Measurements from ENCODE around the gene OPCML. TPM values are rescaled to one million over a fixed set of nuclear protein-coding genes. Genes with fewer than 3 reads are reported as not detected.

The OPCML gene
- total RNA-seq, 4 donors from 2014 or later, result 0.06 to 0.83 (median 0.24) TPM

DNA sequence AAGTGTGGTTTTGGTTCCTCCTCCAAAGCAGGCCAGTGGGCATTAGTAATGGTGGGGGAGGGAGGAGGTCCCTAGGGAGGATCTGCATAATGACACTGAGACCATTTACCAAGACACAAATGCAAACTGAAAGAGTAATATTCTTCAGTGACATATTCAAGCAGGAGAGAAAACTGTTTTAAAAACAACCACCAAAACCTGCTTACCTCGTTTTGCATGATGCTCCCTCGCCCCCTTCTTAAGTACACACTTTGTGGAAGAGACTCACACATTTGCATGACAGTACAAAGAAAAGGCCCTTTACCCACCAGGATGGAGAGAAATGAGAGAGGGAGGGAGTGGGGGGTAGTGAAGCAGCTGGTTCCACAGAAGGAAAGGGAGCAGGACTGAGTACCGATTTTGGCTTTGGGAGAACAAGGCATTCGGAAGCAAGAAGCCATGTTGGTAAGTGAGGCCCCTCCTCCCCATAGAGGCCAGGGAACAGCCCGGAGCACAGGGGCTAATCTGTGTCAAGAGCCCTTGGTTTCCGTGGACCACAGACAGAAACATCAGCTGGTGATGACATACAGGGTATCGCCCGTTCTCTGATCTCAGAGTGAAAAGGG is 13.0 kb upstream of the OPCML start:
- 76% methylated on average over 6 of the region's 8 CpGs for WGBS
- no peaks in the 10 kb centered on the region for H3K4me1 ChIP-seq
- no peak overlapping the region for H3K4me3 ChIP-seq
- H3K9me3 ChIP-seq, result no peaks in the 10 kb centered on the region
- no peaks in the 10 kb centered on the region for H3K36me3 ChIP-seq
- TF ChIP-seq POLR2AphosphoS5 (IDR thresholded peaks at IDR 0.05), result no peak
- no peak for TF ChIP-seq POLR2A (IDR thresholded peaks at IDR 0.05; ENCODE audit: low read depth)
- no peak for TF ChIP-seq EP300 (IDR thresholded peaks at IDR 0.05)
- TF ChIP-seq, protein P1, sequence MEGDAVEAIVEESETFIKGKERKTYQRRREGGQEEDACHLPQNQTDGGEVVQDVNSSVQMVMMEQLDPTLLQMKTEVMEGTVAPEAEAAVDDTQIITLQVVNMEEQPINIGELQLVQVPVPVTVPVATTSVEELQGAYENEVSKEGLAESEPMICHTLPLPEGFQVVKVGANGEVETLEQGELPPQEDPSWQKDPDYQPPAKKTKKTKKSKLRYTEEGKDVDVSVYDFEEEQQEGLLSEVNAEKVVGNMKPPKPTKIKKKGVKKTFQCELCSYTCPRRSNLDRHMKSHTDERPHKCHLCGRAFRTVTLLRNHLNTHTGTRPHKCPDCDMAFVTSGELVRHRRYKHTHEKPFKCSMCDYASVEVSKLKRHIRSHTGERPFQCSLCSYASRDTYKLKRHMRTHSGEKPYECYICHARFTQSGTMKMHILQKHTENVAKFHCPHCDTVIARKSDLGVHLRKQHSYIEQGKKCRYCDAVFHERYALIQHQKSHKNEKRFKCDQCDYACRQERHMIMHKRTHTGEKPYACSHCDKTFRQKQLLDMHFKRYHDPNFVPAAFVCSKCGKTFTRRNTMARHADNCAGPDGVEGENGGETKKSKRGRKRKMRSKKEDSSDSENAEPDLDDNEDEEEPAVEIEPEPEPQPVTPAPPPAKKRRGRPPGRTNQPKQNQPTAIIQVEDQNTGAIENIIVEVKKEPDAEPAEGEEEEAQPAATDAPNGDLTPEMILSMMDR (IDR thresholded peaks at IDR 0.05), result no peak
- peaks cover 0 to 20% (median 0%) of the 10 kb centered on the region in 4 donors for H3K27me3 ChIP-seq
- H3K27ac ChIP-seq (replicated peaks in 1 of 4), result no peak overlapping the region
- no peak for DNase-seq (ENCODE audit: extremely low spot score)
- intact Hi-C loops (cut with DNase I), result no loop called here

DNA sequence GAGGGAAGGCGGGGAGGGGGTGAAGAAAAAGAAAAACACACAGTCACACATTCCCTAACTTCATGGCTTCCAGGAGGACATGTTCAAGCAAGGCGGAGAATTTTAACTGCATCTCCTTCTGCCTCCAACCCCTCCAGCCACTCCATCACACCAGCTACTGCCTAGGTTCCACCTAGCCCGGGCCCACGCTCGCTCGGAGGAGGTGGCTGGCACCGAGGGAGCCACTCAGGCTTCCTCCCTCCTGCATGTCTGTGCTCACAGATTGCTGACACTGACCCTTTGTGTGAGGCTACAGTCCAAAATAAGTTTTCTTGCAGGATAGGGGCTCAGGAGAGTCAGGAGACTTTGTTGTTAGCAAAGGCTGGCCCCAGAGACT is 9.4 kb upstream of the OPCML start:
- no peak overlapping the region for H3K4me3 ChIP-seq
- H3K9me3 ChIP-seq, result no peaks in the 10 kb centered on the region
- no peak for DNase-seq (ENCODE audit: extremely low spot score)
- peaks cover 0 to 17% (median 0%) of the 10 kb centered on the region in 4 donors for H3K27me3 ChIP-seq
- no peaks in the 10 kb centered on the region for H3K36me3 ChIP-seq
- no peaks in the 10 kb centered on the region for H3K4me1 ChIP-seq
- WGBS, result 68% methylated on average over 6 of the region's 7 CpGs
- TF ChIP-seq EP300 (IDR thresholded peaks at IDR 0.05) (no peak), POLR2A (IDR thresholded peaks at IDR 0.05; ENCODE audit: low read depth) (no peak), POLR2AphosphoS5 (IDR thresholded peaks at IDR 0.05) (no peak)
- TF ChIP-seq, protein P1 (IDR thresholded peaks at IDR 0.05), result no peak
- H3K27ac ChIP-seq (replicated peaks in 1 of 4), result no peak overlapping the region
- intact Hi-C loops (cut with DNase I), result no loop called here

DNA sequence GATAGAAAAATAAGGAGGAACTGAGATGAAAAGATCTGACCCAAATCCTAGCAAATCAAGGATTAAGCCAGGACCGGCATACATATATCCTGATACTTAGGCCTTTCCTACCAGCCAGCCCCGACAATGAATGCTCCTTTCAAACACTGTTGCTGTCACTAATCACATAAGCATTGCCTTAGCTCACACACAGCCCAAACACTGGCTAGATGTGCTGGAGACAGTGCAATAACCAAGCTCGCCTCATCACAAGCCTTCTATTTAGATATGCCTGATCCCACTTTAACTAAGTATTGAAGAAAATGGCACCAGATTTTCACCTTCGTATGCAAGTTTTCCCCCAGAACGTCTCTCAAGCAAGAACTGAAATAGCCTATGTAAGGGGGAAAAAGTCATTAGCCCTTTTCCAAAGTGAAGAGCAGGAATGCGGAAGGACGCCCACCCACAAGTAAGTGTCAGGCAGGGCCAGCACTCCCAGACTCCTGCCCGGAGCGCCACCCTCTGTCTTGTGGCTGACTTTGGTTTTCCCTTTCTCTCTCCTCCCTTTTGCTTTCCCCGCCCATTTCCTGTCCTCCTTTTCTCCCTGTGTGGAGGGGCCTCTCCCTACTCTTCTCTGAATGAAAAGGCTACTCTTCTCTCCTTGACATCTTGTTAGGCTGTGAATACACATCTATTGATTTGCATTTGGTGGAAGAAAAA is 8.9 kb upstream of the OPCML start:
- Histone ChIP-seq H3K4me3 (no peak overlapping the region), H3K4me1 (no peaks in the 10 kb centered on the region), H3K27me3 (peaks cover 0 to 13% (median 0%) of the 10 kb centered on the region in 4 donors), H3K27ac (replicated peaks in 1 of 4) (no peak overlapping the region), H3K9me3 (no peaks in the 10 kb centered on the region), H3K36me3 (no peaks in the 10 kb centered on the region)
- DNase-seq (ENCODE audit: extremely low spot score), result no peak
- intact Hi-C loops (cut with DNase I), result no loop called here
- TF ChIP-seq POLR2A (IDR thresholded peaks at IDR 0.05; ENCODE audit: low read depth), result no peak
- no peak for TF ChIP-seq EP300 (IDR thresholded peaks at IDR 0.05)
- no peak for TF ChIP-seq POLR2AphosphoS5 (IDR thresholded peaks at IDR 0.05)
- TF ChIP-seq, protein P1 (IDR thresholded peaks at IDR 0.05), result no peak
- WGBS, result 61% methylated on average over 10 of the region's 10 CpGs

DNA sequence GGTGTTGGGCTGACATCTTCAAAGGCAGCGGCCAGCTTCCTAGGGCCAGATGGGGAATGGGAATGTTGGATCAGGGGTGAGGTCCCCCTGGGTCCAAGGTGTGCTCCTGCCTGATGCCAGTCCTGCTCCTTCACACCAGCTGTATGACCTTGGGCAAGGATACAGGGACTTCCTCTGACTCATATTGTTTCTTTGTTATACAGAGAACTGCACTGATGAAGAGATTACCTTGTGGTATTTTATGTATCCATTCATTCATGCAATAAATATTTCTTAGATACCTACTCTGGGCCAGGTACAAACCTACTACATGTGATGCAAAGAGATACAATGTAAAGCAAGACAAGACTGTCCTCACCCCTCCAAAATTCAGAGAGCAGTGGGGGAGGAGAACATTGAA is 3.9 kb upstream of the OPCML start:
- Histone ChIP-seq H3K9me3 (no peaks in the 10 kb centered on the region), H3K36me3 (no peaks in the 10 kb centered on the region), H3K4me1 (no peaks in the 10 kb centered on the region), H3K27me3 (peaks cover 0 to 32% (median 0%) of the 10 kb centered on the region in 4 donors), H3K4me3 (no peak overlapping the region), H3K27ac (replicated peaks in 1 of 4) (no peak overlapping the region)
- no peak for TF ChIP-seq POLR2A (IDR thresholded peaks at IDR 0.05; ENCODE audit: low read depth)
- no peak for TF ChIP-seq EP300 (IDR thresholded peaks at IDR 0.05)
- TF ChIP-seq POLR2AphosphoS5 (IDR thresholded peaks at IDR 0.05), result no peak
- TF ChIP-seq, protein P1 (IDR thresholded peaks at IDR 0.05), result no peak
- 100% methylated on average over 1 of the region's 1 CpG for WGBS
- intact Hi-C loops (cut with DNase I), result no loop called here
- DNase-seq (ENCODE audit: extremely low spot score), result no peak

Data from esophagus muscularis mucosa (tissue), 4 donors.